ENCODE data around the gene COL23A1. TPM values are rescaled to one million over a fixed set of nuclear protein-coding genes. Genes with fewer than 3 reads are reported as not detected.
"Not testable (repeated sequence)": the region's sequence is repeated elsewhere in the genome, so short reads cannot be mapped to it uniquely, and the experiment has no call there.

The COL23A1 gene
- total RNA-seq, 1 experiment from 2014 or later = 15.0 TPM

DNA sequence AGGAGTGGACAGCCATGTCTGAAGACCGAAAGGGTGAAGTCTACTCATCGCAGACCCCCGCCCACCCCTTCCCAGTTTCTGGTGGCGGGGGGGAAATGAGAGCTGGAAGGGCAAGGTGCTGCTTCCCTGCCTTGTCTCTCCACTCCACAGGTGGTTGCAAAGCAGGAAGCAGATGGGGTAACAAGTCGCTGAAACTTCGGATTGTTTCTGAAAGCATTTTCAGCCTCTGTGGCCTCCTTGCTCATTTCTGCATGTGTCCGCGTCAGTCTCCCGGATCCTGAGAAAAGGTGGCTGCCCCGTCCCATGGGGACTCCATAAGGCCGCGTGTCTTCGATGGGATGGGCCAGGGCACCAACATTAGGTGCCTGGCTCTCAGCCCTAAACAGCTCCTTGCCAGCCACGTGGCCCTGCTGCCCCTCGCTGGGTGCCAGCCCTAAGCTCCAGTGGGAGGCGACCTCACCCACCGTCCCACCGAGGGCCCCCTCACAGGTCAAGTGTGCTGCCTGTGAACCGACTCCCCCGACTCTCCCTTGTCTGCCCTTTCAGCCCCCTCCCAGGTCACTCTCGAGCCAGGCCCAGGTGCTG is 358.6 kb downstream of the COL23A1 start:
- H3K36me3 Mint-ChIP-seq = peaks cover 44% of the 10 kb centered on the region
- H3K9me3 Mint-ChIP-seq = peaks cover 8% of the 10 kb centered on the region; the same call in 1 of the 2 replicates
- peak overlapping the region; percentile 76 for H3K27ac Mint-ChIP-seq
- ATAC-seq (no peak; the same call in 1 of the 2 replicates), DNase-seq (ENCODE audit: low spot score) (no peak)
- CTCF ChIA-PET = interaction anchor here (0.6 to 1.1 kb wide), 4 partner anchors 14 to 72 kb away, joined by 3 to 4 read pairs (median 4); partner anchors contain the start of gene HNRNPAB
- peaks cover 17% of the 10 kb centered on the region for H3K4me1 Mint-ChIP-seq
- no peaks in the 10 kb centered on the region for H3K27me3 Mint-ChIP-seq (ENCODE audit: low read depth)
- H3K4me3 Mint-ChIP-seq = peak overlapping the region; percentile 78
- no peak for TF ChIP-seq AFF4 (CRISPR knock-in tag; IDR thresholded peaks at IDR 0.05; ENCODE audit: borderline replicate concordance)
- no peak for TF ChIP-seq ZNF416 (CRISPR knock-in tag; IDR thresholded peaks at IDR 0.05)
- 0 out of 2 replicates have a peak, but pooled peaks have one; percentile 32 for TF ChIP-seq USF2 (CRISPR knock-in tag; IDR thresholded peaks at IDR 0.05)
- 0 out of 2 replicates have a peak, but pooled peaks have one; percentile 38 for TF ChIP-seq USF1 (CRISPR knock-in tag; IDR thresholded peaks at IDR 0.05)
- peak; percentile 77 for TF ChIP-seq MAX (CRISPR knock-in tag; IDR thresholded peaks at IDR 0.05)
- POLR2A ChIA-PET = interaction anchor here (0.5 to 0.6 kb wide), 2 partner anchors 12 to 51 kb away, joined by 3 to 4 read pairs; no protein-coding TSS in a partner anchor

- Mint-ChIP-seq H3K27ac (peak overlapping the region; percentile 76), H3K9me3 (peaks cover 8% of the 10 kb centered on the region; the same call in 1 of the 2 replicates), H3K27me3 (ENCODE audit: low read depth) (no peaks in the 10 kb centered on the region), H3K4me3 (peak overlapping the region; percentile 78), H3K36me3 (peaks cover 47% of the 10 kb centered on the region), H3K4me1 (peaks cover 17% of the 10 kb centered on the region)
- ChIA-PET CTCF (interaction anchor here (1.0 to 1.1 kb wide), 2 partner anchors 14 to 50 kb away, joined by 3 to 4 read pairs; no protein-coding TSS in a partner anchor), POLR2A (interaction anchor here (0.6 kb wide), 1 partner anchor 51 kb away, joined by 3 read pairs; no protein-coding TSS in a partner anchor)
- TF ChIP-seq SMAD3 (CRISPR knock-in tag; IDR thresholded peaks at IDR 0.05; ENCODE audit: borderline replicate concordance) (no peak), GABPB1 (CRISPR knock-in tag; IDR thresholded peaks at IDR 0.05) (peak; percentile 95), ZNF671 (CRISPR knock-in tag; IDR thresholded peaks at IDR 0.05) (no peak), JAZF1 (CRISPR knock-in tag; IDR thresholded peaks at IDR 0.05) (no peak), NFYB (CRISPR knock-in tag; conservative IDR thresholded peaks at IDR 0.05; ENCODE audit: low read depth) (no peak), HMGXB4 (CRISPR knock-in tag; IDR thresholded peaks at IDR 0.05) (no peak)
- DNase-seq (ENCODE audit: low spot score) (no peak), ATAC-seq (no peak)
These were observed 359.2 kb downstream of the COL23A1 start for GRCh38 chr5:178230879-178231538.

DNA sequence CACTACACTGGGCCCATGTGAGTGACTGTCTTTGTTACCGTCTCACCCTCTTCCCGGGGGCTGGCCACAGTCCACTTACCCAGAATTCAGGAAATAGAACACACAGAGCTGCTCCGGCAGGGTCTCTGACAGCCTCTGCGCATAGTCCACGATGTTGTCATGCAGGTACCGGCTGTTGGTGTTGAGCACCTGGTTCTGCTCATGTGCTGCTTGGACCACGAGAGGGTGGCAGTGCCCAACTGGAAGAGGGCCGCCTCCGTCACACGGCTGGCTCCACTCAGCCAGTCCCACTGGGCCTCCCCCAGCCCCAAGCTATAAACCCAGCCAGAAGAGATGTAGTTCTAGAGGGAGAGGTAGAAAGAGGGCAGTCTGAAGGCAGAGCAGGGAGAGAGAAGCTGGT is 360.3 kb downstream of the COL23A1 start:
- ChIA-PET POLR2A (interaction anchor here (0.6 kb wide), 1 partner anchor 48 kb away, joined by 3 read pairs; no protein-coding TSS in a partner anchor), CTCF (no interaction called here)
- Mint-ChIP-seq H3K4me3 (0 out of 2 replicates have a peak overlapping the region, but pooled peaks have one; percentile 24), H3K27me3 (ENCODE audit: low read depth) (no peaks in the 10 kb centered on the region), H3K36me3 (peaks cover 47% of the 10 kb centered on the region), H3K27ac (no peak overlapping the region), H3K9me3 (peaks cover 8% of the 10 kb centered on the region; the same call in 1 of the 2 replicates), H3K4me1 (peaks cover 18% of the 10 kb centered on the region)
- TF ChIP-seq RORB (CRISPR knock-in tag; IDR thresholded peaks at IDR 0.05) (no peak), ZMAT4 (CRISPR knock-in tag; IDR thresholded peaks at IDR 0.05) (no peak), GTF2I (CRISPR knock-in tag; conservative IDR thresholded peaks at IDR 0.05) (no peak), GRHL2 (CRISPR knock-in tag; IDR thresholded peaks at IDR 0.05; ENCODE audit: insufficient replicate concordance, severe bottlenecking) (no peak), PREB (CRISPR knock-in tag; IDR thresholded peaks at IDR 0.05; ENCODE audit: borderline replicate concordance) (no peak)
- ATAC-seq = no peak
- DNase-seq (ENCODE audit: low spot score) = no peak

DNA sequence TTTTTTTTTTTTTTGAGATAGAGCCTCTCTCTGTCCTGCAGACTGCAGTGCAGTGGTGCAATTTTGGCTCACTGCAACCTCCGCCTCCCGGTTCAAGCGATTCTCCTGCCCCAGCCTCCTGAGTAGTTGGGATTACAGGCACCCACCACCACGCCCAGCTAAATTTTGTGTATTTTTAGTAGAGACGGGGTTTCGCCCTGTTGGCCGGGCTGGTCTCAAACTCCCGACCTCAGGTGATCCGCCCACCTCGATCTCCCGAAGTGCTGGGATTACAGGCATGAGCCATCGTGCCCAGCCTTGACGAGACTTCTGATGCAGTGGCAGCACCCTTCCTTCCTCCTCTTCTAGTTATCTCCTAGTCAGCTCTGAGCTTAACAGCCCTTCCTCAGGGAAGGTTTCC is 361.1 kb downstream of the COL23A1 start:
- H3K27ac Mint-ChIP-seq = not testable (repeated sequence)

More for the DNA sequence above, 361.1 kb downstream of the COL23A1 start:
- H3K4me3 Mint-ChIP-seq; H3K9me3 Mint-ChIP-seq; ATAC-seq; CTCF ChIA-PET; H3K27me3 Mint-ChIP-seq (ENCODE audit: low read depth); POLR2A ChIA-PET; DNase-seq (ENCODE audit: low spot score): not testable (repeated sequence)
- Mint-ChIP-seq H3K4me1 (peaks cover 19% of the 10 kb centered on the region), H3K36me3 (peaks cover 47% of the 10 kb centered on the region)
